T-helper 2 cell treated with Interferon-gamma antibody and Interleukin-4, amounts not matched to agents 100 ng/mL and 5 ng/mL, for 36 hours (primary cell): ENCODE measurements around the gene COQ8A. TPM values are rescaled to one million over a fixed set of nuclear protein-coding genes. Genes with fewer than 3 reads are reported as not detected.
"Not testable (repeated sequence)": the region's sequence is repeated elsewhere in the genome, so short reads cannot be mapped to it uniquely, and the experiment has no call there.

Source experiments
- intact Hi-C: fragments of 100-400 bp; cut with micrococcal nuclease; formaldehyde crosslinking; loops from one replicate; pipeline ENCODE4 v1.15.1; 2023
- total RNA-seq: library from RNA; stranded (reverse); gene quantifications from 2 replicates; pipeline ENCODE4 v1.2.3, GENCODE V29; 2022

The COQ8A gene
- total RNA-seq, 1 donor from 2014 or later = 29.3 TPM

DNA sequence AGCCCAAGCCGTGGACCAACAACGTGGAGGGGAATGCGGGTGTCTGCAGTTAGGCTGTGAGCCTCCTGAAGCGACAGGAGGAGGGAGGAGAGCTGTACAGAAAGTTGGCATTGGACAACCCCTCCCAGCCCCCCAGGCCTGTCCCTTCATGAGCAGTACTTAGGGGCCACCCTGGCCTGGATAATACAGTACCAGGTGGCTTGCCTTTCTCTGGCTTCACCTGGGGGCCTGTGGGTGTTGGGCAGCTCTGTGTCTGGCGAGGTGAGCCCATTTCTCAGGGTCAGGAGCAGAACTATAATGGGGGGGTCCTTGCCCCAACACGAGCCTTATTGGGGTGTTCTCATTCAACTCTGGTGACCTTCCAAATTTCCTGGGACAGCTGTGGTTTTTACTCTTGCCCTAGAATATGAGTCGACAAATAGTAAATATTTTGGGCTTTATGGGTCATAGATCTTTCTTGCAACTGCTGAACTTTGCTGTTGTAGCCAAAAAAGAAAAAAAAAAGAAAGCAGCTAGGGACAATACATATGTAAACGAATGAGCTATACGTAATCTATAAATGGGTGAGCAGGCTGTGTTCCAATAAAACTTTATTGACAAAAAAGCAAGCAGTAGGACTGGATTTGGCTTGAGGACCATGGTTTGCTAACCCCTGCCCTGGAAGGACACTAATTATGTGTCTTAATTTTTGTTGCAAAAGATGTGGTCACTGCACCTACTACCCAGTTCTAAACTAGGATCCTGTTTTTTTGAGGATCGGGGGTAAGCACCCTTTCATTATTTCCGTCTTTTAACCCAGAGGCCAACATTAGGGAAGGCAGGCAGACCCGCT lies 11.4 kb downstream of the COQ8A start:
- intact Hi-C loops = no loop called here

GRCh38 chr1:226952118-226952441 lies 12.0 kb downstream of the COQ8A start:
- intact Hi-C loops = no loop called here

GRCh38 chr1:226953175-226953800 lies 13.2 kb downstream of the COQ8A start:
- intact Hi-C loops = no loop called here

- intact Hi-C loops = no loop called here
Measured at GRCh38 chr1:226954337-226954736, 14.2 kb downstream of the COQ8A start.

DNA sequence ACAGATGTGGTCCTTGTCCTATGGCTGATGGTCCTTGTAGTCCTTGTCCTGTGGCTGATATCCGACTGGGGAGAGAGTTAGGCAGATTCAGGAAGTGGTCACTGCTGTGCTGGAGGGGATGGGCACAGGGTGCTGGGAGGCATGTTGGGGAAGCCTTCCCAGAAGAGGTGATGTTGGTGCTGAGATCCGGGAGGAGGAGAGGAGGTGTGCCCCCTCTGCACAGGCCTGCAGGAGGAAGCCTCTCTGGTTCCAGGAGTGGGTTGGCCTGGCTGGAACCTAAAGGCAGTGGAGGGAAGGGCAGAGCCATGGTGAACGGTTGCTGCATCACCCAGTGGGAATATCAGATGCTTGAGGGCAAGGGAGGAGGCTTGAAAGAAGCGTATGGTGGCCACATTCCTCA lies 14.7 kb downstream of the COQ8A start:
- intact Hi-C loops = no loop called here

DNA sequence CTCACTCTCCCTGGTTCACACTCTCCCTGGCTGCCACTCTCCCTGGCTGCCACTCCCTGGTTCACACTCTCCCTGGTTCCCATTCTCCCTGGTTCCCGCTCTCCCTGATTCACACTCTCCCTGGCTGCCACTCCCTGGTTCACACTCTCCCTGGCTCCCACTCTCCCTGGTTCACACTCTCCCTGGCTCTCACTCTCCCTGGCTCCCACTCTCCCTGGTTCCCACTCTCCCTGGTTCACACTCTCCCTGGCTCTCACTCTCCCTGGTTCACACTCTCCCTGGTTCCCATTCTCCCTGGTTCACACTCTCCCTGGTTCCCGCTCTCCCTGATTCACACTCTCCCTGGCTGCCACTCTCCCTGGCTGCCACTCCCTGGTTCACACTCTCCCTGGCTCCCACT lies 15.8 kb downstream of the COQ8A start:
- intact Hi-C loops = not testable (repeated sequence)

DNA sequence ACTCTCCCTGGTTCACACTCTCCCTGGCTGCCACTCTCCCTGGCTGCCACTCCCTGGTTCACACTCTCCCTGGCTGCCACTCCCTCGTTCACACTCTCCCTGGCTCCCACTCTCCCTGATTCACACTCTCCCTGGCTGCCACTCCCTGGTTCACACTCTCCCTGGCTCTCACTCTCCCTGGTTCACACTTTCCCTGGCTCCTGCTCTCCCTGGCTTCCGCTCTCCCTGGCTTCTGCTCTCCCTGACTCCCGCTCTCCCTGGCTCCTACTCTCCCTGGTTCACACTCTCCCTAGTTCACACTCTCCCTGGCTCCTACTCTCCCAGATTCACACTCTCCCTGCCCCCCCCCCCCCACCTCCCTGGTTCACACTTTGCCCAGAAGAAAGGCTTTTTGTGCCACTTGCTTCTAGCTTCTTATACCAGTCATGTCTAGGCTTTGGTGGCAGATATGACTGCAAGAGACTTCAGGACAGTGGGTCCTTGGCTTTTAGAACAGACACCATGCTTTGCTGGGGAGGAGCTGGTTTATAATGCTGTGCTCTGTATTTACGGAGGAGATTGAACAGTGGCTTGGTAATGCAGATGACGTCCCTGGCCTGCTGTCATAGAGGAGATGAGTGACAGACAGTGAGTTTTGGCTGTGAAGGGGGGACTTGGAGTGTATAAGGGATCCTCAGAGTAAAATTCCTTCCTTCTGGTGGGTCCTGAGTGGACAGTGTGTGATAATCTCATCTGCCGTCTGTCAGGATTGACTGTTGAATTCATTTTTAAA lies 17.0 kb downstream of the COQ8A start:
- intact Hi-C loops = no loop called here

DNA sequence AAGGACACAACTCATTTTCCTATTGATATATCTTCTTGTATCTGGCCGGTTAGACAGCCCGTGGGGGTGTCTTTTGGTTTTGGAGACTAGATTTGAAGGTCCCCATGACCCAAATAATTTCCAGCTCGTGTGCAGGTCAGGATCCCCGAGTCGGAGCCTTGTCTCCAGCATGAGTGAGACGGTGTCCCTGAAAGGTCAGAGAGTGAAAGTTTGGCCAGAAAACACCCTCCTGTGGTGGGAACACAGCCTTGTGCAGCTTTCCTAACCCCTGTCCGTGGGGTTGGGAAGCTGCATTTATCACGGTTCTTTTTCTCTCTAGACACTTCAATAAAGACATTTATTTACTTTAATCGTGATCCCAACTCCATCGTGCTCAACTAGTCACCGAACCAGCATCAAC lies 17.6 kb downstream of the COQ8A start:
- intact Hi-C loops = no loop called here

DNA sequence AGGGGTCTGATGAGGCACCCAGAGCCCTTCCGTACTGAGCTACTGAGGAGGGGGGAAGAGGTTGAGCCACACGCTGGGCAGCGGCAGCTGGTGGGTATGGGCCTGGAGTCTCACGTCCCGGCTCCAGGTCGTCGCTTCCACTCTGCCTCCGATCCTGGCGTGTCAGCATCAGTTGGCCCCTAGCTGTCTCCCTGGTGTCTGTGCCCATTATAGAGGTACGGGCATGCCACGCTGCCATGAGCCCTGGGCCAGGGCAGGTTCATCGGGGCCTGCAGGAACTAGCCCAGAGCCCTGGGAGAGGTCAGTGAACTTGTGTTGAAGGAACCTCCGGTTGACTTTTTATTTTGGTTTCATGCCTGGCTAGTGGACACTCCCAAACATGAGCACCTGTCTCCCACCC lies 18.2 kb downstream of the COQ8A start:
- intact Hi-C loops = no loop called here

DNA sequence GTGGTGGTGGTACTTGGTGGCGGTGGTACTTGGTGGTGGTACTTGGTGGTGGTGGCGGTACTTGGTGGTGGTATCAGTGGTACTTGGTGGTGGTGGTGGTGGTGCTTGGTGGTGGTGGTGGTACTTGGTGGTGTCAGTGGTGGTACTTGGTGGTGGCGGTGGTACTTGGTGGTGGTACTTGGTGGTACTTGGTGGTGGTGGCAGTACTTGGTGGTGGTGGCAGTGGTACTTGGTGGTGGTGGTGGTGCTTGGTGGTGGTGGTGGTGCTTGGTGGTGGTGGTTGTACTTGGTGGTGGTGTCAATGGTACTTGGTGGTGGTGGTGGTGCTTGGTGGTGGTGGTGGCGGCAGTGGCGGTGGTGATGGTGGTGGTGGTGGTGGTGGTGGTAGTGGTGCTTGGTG lies 20.2 kb downstream of the COQ8A start:
- intact Hi-C loops = no loop called here

DNA sequence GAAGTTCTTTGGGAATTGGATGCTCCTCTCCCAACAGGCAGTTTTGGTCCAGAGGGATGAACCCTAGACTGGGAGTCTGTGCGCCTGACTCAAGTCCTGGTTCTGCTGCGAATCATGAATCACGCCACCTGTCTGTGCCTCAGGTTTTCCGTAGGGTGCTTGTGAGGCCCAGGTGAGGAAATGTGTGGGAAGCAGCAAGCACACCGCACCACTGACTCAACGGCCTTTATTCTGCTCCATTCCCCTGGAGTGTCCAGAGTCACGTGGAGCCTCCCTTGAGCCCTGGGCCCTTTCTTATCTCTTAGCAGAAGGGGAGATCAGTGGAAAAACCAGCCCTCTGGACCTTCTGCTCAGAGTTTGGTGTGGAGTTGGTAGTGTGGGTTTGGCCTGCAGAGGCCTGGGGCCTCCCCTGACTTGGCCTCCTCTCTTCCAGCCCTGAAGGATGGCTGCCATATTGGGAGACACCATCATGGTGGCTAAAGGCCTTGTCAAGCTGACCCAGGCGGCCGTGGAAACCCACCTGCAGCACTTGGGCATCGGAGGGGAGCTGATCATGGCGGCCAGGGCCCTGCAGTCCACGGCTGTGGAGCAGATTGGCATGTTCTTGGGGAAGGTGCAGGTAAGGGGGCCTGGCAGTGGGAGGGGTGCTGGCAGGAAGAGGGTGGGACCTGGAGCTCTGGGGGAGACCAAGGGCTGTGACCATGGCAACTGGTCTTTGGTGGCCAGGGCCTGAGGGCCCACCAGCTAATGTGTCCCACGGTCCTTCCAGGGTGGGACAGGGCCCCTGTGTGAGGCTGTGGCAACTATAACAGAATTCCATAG lies 21.1 kb downstream of the COQ8A start:
- intact Hi-C loops = no loop called here

- intact Hi-C loops = no loop called here
Measured at GRCh38 chr1:226962421-226963391, 22.6 kb downstream of the COQ8A start.

- intact Hi-C loops = no loop called here
Measured at GRCh38 chr1:226964068-226964425, 24.0 kb downstream of the COQ8A start.

DNA sequence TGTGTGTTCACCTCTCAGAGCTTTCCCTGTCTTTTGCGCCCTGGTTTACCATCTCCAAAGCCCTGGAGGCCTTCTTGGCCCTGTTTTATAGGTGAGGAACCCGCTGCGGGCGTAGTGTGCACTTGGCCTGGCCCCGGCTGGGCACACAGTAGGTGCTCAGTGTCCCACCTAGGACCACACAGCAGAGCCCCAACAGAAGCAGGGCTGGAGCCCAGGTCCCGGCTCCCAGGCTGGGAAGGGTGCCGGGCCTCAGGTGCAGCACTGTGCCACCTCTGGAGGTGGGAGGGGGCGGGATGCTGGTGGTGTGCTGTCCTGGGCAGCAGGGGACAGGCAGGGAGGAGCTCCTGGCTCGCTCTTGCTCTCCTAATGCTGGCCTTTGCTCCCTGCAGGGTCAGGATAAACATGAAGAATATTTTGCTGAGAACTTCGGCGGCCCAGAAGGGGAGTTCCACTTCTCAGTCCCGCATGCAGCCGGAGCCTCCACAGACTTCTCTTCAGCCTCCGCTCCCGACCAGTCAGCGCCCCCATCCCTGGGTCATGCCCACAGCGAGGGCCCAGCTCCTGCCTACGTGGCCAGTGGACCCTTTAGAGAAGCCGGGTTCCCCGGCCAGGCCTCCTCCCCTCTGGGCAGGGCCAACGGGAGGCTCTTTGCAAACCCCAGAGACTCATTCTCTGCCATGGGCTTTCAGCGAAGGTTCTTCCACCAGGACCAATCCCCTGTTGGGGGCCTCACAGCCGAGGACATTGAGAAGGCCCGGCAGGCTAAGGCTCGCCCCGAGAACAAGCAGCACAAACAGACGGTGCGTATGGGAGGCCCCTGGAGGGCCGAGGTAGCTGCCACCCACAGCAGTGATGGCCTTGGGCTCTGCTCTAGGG lies 24.8 kb downstream of the COQ8A start:
- intact Hi-C loops = no loop called here

DNA sequence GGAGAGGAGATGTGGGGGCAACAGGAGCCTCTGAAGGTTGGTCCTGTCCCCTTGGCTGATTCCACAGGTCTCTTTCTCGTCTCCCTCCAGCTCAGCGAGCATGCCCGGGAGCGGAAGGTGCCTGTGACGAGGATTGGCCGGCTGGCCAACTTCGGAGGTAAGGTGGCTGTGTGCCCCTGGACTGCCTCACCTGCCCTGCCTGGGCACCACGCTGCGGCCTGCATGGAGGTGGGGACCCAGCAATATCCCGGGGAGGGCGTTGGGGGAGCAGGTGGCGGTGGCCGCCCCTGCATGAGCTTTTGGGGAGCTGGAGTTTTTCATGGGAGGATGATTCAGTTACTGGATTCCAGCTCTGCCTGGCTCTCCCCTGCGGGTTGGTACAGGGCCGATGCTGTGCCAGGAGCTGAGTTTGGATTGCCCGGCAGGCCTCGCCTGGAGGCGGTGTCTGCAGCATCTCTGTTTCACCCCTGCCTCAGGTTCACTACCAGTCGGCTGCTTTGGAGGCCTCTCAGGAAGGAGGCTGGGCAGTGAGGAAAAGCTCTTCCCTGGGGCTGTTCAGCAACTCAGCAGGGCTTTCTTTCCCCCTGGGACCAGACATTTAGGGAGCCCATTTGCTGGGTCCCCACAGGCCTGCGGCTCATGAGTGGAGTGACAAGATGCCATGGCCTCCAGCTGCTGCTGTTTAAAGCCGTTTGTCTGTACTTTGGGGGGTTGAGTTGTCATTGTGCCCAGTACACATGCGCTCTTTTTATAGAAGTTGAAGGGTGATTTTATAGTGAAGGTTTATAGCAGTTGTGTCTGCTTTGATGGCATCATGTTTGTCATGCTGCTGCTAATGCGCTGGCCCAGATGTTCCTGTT lies 25.7 kb downstream of the COQ8A start:
- intact Hi-C loops = no loop called here

DNA sequence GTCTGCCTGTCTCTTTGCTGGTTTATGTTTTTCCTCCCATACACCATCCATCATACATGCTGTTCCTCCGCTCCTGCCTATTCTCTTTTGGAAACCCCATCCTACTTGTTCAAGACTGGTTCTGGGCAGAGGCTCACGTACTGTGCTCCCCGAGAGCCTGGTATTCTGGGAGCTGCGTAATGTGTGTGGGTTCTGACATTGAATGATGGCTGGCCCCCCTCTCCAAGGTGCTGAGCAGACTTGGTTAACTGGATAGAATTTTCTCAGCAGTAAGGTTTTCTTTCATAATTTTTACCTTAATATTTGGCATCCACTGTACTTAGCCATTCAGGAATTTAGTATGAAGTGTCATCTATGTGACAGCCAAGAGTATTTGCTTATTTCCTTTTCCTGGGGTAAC lies 26.6 kb downstream of the COQ8A start:
- intact Hi-C loops = no loop called here

DNA sequence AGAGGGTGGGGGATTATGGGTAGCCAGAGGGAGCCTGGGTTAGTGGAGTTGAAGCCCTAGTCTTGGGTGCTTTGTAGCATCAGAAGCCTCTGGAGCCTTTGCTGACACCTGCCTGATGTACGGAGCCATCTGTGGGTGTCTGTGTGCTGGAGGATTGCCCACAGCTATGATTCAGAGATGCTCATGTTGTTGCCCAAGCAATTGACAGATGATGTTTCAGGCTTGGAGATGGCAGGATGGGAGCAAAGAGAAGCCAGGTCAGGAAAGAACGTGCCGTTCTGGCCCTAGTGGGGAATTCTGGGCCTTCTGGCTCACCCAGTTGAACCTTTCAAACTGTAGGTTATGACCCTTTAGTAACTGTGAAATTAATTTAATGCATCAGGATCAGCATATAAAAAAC lies 27.6 kb downstream of the COQ8A start:
- intact Hi-C loops = no loop called here

GRCh38 chr1:226971765-226972164 lies 31.7 kb downstream of the COQ8A start:
- intact Hi-C loops = no loop called here

- intact Hi-C loops = no loop called here
Measured at GRCh38 chr1:226972931-226973330, 32.8 kb downstream of the COQ8A start.
